Fibroblast of gingiva (primary cell): ENCODE data around the gene WDR90.

ENCODE experiments used
- DNase-seq: peaks from one replicate; pipeline ENCODE4 v3.0.0-alpha.2; 2011; ENCODE audit warnings: low read depth

The WDR90 gene

DNA sequence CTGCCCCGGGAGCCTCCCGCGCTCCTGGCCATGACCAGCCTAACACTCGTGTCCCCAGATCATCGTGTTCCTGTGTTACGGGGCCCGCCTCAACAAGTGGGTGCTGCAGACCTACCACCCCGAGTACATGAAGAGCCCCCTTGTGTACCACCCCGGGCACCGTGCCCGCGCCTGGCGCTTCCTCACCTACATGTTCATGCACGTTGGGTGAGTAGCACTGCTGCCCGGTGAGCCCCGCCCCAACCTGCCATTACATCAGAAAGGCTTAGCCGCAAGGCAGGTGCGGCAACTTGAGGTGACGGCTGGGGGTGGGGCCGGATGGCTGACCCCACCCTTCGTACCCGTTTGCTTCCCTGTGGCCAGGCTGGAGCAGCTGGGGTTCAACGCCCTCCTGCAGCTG, 27.7 kb downstream of the WDR90 start:
- DNase-seq: no peak

DNA sequence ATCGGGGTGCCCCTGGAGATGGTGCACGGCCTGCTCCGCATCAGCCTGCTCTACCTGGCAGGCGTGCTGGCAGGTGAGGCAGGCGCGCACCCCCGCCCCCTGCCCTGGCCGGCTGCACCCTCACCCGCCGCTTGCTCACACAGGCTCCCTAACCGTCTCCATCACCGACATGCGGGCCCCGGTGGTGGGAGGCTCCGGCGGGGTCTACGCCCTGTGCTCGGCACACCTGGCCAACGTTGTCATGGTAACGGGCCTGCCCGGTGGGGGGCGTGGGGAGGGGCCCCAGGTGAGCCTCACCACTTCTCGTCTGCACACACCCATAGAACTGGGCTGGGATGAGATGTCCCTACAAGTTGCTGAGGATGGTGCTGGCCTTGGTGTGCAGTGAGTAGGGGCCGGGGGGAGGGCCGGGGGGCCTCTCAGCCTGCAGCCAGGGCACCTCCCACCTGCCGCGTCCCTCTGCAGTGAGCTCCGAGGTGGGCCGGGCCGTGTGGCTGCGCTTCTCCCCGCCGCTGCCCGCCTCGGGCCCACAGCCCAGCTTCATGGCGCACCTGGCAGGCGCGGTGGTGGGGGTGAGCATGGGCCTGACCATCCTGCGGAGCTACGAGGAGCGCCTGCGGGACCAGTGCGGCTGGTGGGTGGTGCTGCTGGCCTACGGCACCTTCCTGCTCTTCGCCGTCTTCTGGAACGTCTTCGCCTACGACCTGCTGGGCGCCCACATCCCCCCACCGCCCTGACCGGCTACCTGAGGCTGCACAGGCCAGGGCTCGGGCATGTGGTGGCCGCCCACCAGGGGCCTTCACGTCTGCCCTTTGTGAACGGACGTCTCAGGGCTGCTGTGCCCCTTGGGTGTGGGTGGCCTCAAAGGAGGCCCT, 28.4 kb downstream of the WDR90 start:
- DNase-seq: no peak

DNA sequence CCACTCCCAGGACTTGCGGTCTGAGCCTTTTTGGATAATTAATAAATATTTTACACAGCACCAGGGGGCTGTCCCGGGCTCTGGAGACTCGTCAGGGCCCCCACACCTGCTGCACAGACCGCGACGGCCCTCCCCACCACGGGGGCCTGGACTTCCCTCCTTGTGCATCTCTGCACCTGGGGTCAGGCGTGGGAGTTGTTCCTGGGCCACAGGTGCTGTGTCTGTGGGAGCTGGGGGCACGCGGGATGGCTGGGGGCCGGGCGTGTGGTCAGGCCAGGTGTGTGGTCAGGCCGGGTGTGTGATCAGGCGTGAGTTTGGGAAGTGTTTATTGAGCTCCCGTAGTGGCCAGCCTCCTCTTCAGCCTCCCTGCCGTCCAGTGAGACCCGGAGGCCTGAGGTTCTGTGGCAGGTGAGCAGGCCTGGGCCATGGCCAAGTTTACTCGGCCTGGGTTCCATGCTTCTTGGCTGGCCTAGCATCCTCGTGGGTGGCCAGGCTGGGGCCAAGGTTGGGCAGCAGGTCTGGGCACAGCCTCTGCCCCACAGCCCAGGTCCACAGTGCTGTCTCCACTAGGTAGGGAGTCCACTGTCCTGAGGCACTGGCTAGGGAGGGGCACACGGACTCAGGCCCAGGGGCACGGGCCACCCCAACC, 29.2 kb downstream of the WDR90 start:
- DNase-seq: no peak

DNA sequence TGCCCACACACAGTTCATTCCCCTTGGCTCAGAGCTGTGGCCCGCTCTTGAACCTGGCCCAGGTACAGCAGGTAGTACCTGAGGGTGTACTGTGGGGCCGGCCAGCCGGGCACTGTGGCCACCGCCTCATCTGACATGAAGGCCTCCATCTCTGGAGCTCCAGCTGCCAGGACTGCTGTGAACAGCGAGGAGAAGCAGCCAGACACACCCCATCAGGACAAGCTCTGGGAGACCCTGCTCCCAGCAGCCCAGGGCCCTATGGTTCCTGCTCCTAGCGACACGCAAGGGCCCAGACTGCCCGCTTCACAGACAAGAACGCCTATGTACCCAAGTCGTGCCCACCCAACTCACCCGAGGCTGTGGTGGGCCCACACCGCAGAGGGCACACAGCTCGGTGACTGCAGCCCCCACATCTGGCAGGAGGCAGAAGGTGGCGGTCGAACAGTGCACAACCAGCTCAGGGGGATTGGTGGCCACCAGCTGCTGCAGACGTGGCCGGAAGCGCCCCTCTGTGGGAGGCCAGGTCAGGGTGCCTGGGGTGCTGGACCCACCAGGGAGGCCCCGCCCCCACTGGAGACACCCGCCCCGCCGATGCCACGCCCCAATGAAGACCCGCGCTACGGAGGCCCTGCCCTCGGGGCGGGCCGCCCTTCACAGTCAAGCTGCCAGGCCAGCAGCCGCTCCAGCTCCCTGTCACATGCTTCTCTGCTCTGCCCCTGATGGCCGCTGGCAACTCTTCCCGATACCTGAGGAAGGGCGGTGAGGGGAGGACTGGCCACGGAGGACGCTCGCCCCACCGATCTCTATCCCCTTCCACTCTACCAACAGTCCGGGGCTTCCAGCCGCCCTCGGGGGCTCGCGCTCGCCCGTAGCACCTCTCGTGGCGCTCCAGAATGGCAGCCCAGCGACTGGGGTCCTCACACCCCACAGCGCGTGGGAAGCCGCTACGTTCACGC, 30.0 kb downstream of the WDR90 start:
- peak; percentile 42 for DNase-seq

DNA sequence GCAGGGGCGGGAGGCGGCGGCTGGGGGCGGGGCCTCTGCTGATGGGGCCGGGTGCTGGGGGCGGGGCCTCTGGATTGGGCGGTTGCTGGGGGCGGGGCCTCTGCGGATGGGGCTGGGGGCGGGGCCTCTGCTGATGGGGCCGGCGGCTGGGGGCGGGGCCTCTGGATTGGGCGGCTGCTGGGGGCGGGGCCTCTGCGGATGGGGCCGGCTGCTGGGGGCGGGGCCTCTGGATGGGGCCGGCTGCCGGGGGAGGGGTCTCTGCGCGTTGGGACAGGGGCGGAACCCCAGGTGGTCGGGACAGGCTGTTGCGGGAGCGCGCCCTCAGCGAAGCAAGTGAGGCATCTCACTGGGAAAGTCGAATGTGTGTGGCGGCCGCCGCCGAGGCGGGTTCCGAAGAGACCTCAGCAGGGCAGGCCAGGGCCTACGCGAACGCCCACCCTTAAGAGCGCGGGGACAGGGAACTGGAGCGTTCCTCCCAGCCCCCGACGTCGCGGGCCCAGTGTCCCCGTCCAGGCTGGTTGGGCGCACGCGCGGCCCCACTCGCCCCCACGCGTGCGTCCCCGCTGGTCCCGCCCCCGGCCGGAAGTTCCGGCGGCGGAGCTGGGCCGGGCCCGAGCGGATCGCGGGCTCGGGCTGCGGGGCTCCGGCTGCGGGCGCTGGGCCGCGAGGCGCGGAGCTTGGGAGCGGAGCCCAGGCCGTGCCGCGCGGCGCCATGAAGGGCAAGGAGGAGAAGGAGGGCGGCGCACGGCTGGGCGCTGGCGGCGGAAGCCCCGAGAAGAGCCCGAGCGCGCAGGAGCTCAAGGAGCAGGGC, 30.9 kb downstream of the WDR90 start, which contains the start of gene STUB1:
Gene STUB1 (plus strand): TSS at position 597 of the 811 bp plus-strand sequence. CDS start 116 bp downstream, at position 713.
- peak; percentile 88 for DNase-seq

DNA sequence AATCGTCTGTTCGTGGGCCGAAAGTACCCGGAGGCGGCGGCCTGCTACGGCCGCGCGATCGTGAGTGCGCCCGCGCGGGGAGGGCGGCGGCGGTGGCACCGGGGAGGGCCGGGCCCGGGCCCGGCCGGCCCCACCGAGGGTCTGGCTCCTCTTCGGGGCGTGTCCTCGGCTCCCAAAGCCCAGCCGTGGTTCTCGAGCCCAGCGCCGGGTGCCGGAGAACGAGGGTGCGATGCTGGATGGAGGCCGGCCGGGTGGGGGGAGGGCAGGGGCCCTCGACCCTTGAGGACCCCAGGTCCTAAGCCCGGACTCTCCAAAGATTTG, 31.4 kb downstream of the WDR90 start:
- no peak for DNase-seq

DNA sequence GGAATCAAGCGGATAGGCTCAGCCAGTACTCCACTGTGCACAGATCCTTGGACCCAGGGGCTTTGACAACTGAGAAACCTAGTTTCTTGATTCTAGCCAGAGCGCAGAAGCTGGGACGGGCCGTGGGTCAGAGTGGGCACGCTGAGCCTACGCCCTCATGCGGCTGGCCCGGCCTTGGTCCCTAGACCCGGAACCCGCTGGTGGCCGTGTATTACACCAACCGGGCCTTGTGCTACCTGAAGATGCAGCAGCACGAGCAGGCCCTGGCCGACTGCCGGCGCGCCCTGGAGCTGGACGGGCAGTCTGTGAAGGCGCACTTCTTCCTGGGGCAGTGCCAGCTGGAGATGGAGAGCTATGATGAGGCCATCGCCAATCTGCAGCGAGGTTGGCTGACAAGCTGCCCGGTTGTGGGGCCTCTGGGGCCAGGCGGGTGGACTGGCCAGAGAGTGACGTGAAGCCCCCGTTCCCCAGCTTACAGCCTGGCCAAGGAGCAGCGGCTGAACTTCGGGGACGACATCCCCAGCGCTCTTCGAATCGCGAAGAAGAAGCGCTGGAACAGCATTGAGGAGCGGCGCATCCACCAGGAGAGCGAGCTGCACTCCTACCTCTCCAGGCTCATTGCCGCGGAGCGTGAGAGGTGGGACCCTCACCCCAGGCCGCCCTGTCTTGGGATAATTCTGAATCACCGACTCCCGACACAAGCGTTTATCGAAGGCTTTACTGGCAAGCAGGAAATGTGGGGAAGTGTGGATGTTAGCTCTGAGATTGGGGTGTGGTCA, 32.0 kb downstream of the WDR90 start:
- peak; percentile 65 for DNase-seq

DNA sequence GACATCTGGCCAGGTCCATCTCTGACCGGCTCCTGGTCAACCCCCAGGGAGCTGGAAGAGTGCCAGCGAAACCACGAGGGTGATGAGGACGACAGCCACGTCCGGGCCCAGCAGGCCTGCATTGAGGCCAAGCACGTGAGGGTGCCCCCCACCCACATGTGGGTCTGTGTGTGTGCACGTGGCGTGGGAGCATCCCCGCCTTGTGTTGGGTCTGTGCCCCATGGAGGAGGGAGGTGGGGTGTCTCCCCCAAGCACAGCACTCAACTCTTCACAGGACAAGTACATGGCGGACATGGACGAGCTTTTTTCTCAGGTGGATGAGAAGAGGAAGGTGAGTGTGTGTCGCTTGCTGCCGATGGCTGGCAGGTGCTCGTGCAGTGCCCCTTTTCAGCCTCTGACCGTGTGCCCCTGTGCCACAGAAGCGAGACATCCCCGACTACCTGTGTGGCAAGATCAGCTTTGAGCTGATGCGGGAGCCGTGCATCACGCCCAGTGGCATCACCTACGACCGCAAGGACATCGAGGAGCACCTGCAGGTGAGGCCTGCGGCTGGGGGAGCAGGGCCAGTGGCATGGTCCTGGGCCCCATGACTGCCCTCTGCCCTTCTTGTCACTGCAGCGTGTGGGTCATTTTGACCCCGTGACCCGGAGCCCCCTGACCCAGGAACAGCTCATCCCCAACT, 32.7 kb downstream of the WDR90 start:
- DNase-seq: no peak

DNA sequence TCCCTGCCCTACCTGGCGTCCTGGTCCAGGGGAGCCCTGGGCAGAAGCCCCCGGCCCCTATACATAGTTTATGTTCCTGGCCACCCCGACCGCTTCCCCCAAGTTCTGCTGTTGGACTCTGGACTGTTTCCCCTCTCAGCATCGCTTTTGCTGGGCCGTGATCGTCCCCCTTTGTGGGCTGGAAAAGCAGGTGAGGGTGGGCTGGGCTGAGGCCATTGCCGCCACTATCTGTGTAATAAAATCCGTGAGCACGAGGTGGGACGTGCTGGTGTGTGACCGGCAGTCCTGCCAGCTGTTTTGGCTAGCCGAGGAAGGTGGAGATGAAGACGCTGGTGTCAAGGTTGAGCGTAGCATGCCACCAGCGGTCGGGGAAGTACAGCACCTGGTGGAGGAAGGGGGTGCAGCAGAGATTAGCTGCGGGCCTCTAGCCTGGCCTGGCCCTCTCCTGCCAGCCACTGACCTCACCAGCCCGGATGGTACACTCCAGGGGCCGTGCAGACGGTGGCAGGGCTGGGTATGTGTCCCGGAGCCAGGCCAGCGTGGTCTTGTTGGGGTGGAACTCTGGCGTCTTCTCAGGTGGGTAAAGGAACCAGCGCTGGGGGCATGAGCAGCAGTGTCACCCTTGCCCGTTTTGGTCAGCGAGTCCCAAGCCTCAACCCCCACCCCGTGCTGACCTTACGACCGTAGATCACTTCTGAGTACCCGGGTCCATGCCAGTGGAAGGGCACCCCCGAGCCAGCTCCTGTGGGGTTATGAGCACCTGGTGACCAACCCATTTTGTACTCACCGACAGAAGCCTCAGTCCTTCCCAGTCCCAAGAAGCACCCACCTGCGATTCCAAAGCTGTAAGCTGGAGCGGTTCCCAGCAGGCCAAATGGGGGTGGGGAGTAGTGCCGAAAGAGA, 33.6 kb downstream of the WDR90 start:
- DNase-seq: no peak

DNA sequence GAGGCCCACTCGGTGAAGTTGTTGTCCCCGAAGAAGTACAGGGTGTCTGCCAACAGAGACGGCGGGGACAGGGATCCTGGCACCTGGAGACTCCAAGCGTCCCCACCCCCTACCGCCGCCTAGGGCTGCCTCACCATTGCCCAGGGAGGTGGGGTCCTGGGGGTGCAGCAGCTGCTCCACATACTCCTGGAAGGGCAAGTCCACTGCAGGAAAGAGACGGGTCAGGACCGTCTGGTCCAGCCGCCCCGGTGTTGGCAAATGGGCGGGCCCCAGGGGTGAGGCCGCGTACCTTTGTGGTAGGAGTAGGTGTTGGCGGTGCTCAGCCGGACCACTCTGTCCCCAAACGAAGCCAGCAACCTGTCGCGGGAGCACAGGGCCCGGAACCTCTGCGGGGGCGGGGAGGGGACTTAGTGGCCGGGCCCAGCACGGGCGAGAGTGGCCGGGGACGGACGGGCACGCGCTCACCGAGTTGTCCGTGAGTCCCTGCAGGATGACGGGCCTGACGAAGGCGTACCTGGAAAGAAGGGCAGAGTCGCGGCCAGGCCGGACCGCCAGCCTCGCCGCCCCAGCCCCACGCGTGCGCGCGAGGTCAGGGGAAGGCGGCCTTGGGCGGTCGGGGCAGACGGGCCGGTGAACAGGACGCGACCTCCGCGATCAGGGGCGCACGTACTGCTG, 34.4 kb downstream of the WDR90 start:
- no peak for DNase-seq

DNA sequence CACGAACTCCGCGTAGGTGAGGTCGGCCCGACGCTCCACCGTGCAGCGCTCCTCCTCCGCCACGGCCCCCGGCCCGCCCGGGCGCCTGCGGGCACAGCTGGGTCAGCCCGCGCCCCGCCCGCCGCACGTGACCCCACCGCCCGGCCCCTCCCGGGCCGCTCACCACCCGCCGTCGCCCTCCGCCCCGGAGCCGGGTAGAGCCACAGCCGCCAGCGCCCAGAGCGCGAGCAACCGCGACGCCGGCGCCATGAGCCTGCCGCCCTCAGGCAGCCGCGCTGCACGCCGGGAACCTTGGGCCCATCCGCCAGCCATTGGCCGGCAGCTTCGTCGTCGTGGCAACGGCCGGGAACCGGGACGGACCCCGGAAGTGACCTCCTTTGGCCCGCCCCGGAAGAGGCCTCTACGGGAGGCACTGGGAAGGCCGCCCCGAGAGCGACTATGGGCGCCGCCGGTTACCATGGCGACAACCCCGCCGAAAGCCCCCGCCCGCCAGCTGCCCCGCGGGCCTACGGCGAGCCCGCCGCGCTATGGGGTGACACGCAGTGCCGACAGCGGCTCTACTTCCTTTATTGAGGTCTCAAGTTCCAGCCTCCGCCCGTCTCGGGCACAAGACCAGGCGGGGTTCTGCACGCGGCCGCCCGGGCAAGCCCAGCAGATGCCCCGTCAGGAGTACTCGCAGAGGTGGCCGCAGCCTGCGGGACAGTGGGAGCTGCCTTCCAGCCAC, 35.1 kb downstream of the WDR90 start, which contains the start of gene JMJD8:
Gene JMJD8 (minus strand): TSS at position 264 of the 724 bp plus-strand sequence. CDS start 15 bp downstream, at position 249.
- DNase-seq: peak; percentile 96

DNA sequence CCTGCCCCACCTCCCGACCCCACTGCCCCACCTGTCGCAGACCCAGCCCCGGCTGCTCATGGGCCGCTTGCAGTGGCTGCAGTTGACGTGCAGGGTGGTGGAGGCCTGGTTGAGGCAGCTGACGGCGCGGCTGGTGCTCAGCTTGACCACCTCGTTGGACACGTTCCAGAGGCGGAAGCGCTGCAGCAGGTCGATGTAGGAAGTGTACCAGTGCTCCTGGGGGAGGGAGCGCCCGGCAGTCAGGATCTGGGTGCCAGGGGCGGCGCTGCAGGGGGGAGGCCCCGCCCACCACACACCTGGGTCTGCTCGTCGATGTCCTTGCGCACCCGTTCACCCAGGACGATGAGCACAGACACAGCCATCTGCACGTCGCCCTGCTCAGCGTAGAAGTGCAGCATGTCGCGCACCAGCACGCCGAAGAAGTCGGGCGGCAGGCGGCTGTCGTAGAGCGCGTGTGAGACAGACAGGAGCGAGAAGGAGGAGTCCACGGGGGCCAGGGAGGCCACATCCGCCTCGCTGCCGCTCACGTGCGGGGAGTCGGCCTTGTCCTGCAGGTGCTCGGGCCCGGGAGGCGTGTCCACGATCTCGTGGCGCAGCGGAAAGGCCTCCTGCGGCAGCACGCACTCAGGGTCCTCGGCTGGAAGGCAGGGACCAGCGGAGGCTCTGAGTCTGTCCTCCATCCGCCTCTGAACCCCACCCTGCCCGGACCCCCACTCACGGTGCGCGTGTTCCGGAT, 36.0 kb downstream of the WDR90 start:
- no peak for DNase-seq

DNA sequence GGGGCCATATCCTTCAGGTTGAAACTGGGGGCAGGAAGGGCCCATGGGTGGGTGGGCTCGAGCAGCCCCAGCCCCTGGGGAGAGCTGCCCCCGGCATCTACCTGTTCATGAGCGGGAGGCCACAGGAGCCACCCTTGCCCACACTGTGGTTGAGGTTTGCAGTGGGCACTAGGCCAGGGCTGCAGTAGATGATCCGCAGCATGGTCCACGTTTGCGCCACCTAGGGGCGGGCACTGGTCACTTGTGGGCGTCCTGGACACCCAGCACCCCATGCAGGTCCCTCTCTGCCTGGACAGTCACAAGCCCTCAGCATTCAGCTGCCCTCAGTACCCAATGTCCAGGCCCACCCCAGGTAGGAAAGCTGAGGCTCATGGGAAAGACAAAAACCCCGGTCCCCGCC, 36.8 kb downstream of the WDR90 start:
- peak; percentile 23 for DNase-seq

DNA sequence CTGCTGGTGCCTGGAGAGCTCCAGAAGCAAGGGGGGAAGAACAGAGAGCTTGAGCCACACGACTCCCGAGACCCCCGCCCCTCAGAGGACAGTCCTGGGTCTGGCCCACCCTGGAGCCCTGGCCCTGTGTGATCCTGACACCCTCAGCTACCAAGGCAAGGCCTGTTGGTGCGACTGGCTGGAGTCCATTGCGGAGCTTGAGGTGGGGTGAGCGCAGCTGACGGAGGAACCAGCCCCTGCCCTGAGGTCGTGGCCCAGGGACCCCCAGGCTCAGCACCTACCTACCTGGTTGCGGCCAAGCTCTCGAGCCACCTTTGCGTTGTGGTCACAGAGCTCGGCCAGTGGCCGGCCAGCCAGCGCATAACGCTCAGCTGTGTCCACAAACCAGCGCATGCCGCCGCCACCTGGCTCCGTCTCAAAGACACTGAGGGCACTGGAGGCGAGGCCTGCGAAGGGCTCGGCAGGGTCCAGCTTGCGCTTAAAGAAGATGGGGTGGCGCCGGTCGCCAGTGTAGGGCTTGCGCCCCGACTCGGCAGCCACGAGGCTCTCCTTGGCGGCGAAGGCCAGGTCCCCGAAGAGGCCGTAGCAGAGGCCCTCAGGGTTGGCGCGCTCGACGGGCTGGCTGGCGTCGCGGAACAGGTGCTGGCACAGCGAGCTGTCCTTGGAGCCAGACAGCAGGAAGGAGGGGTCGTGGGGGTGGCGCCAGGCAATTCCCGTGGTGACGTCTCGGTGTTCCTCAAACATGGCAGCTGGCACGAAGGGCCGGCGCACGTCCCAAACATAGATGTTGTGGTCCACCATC, 37.5 kb downstream of the WDR90 start:
- DNase-seq: no peak

DNA sequence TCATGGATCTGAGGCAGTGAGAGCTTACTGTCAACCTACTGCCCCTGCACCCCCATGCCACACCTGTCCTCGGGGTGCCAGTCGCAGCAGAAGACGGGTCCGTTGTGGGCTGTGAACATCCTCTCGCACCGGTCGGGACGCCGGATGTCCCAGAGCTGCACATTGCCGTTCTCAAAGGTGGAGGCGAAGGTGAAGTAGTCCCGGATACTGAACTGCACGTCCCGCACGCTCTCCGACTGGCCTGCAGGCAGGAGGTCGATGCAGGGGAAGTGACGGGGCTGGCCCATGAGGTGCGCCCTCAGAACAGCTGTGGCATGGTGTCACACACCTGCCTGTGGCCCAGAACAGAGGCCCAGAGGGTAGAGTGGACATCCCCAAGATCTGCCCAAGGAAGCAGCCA, 38.3 kb downstream of the WDR90 start:
- DNase-seq: no peak
